Lower leg skin (tissue), 4 donors: ENCODE results near the gene NPHS1. TPM values are rescaled to one million over a fixed set of nuclear protein-coding genes. Genes with fewer than 3 reads are reported as not detected.

Experiments
- DNase-seq, 2 donors: peaks; one replicate each; pipeline ENCODE4 v3.0.0-alpha.2; 2019; ENCODE audit warnings: low spot score in 2 of 2
- H3K4me3 ChIP-seq: fragments of 200-600 bp; sonication (generic); 2 replicates; pipeline ENCODE4 v1.5.1; 2017; ENCODE audit warnings: mild to moderate bottlenecking, low read depth; ENCODE audit not compliant: poor library complexity, severe bottlenecking
- POLR2A ChIP-seq, 2 donors: fragments of 450-650 bp; IDR thresholded peaks; one replicate each; pipeline ENCODE4 v1.6.1; 2016 to 2017; ENCODE audit warnings: antibody characterized with exemption in 2 of 2, mild to moderate bottlenecking in 1 of 2, moderate library complexity in 1 of 2
- WGBS, 2 donors: methylation state at CpG; one replicate each; pipeline ENCODE4 v1.1.5; 2018; 5-methylcytosine and 5-hydroxymethylcytosine counted together
- intact Hi-C: fragments of 100-400 bp; cut with DNase I; formaldehyde crosslinking; loops from one replicate; pipeline ENCODE4 v1.15.0; 2023; ENCODE audit warnings: low total_unique reads
- total RNA-seq, 4 donors: library from RNA; depleted of rRNA; stranded (reverse); fragments of >200 nt; gene quantifications; one replicate each; pipeline ENCODE4 v1.1.0, GENCODE V29; 2016
- TF ChIP-seq, protein P1 (sequence below), 3 donors: fragments of 450-650 bp; IDR thresholded peaks; one replicate each; pipeline ENCODE4 v1.5.1; 2016; ENCODE audit warnings: antibody characterized with exemption in 3 of 3, mild to moderate bottlenecking in 3 of 3, moderate library complexity in 2 of 3

The NPHS1 gene
- total RNA-seq, 4 donors from 2014 or later: not detected

DNA sequence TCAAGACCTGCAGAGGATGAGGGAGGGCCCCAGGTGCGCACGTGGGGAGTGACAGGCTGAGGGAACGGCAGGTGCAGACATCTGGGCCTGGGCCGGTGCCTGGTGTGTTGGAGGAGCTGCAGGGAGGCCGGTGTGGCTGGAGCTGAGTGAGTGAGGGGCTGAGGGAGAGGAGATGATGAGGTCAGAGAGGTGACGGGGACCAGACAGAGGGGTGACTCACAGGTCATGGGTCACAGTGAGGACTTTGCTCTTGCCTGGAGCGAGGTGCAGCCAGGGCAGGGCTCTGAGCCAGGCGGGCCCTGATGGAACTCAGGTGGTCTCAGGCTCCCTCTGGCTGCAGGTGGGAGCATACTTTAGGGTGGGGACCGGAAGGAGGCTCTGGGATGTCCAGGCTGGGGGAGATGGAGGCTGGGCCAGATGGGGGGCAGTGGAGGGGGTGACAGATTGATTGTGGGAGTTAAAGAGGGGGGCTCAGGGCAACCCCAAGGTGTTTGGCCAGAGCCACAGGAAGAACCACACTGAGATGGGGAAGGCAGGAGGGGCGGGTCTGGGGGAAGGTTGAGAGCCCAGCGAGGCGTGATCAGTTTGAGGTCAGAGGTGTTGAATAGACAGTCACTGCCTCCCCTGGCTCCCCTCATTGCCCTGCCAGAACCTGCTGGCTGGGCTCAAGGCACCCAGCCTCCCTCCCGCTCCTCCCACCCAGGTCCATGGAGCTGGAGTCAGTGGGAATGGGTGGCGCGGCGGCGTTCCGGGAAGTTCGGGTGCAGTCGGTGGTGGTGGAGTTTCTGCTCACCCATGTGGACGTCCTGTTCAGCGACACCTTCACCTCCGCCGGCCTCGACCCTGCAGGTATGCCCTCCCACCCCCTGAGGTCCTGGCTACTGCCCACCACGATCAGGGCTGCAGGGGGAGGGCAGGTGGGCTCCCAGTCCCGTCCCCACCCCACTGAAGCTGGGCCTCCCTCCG, 68.6 kb downstream of the NPHS1 start:
- no peak for DNase-seq
- intact Hi-C loops: no loop called here
- TF ChIP-seq POLR2A (IDR thresholded peaks at IDR 0.05): no peak
- TF ChIP-seq, protein P1, sequence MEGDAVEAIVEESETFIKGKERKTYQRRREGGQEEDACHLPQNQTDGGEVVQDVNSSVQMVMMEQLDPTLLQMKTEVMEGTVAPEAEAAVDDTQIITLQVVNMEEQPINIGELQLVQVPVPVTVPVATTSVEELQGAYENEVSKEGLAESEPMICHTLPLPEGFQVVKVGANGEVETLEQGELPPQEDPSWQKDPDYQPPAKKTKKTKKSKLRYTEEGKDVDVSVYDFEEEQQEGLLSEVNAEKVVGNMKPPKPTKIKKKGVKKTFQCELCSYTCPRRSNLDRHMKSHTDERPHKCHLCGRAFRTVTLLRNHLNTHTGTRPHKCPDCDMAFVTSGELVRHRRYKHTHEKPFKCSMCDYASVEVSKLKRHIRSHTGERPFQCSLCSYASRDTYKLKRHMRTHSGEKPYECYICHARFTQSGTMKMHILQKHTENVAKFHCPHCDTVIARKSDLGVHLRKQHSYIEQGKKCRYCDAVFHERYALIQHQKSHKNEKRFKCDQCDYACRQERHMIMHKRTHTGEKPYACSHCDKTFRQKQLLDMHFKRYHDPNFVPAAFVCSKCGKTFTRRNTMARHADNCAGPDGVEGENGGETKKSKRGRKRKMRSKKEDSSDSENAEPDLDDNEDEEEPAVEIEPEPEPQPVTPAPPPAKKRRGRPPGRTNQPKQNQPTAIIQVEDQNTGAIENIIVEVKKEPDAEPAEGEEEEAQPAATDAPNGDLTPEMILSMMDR (IDR thresholded peaks at IDR 0.05): no peak
- H3K4me3 ChIP-seq: no peak overlapping the region
- 87 to 90% methylated on average over 25 to 28 of the region's 28 CpGs for WGBS, 2 donors

DNA sequence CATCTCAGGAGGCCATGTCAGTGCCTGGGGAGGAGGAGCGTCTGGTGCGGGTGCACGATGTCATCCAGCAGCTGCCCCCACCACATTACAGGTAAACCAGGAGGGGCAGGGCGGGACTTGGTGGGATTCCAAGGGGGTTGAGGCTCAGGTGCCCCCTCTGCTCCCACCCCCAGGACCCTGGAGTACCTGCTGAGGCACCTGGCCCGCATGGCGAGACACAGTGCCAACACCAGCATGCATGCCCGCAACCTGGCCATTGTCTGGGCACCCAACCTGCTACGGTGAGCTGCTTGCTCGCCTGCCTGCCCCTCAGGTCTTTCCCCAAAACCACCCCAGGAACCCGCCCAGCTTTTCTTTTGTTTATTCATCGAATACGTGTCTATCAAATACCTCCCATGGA, 69.7 kb downstream of the NPHS1 start:
- no peak for TF ChIP-seq POLR2A (IDR thresholded peaks at IDR 0.05)
- TF ChIP-seq, protein P1 (IDR thresholded peaks at IDR 0.05): no peak
- no peak overlapping the region for H3K4me3 ChIP-seq
- intact Hi-C loops: no loop called here
- DNase-seq: no peak
- 94 to 96% methylated on average over 11 to 12 of the region's 12 CpGs for WGBS, 2 donors

DNA sequence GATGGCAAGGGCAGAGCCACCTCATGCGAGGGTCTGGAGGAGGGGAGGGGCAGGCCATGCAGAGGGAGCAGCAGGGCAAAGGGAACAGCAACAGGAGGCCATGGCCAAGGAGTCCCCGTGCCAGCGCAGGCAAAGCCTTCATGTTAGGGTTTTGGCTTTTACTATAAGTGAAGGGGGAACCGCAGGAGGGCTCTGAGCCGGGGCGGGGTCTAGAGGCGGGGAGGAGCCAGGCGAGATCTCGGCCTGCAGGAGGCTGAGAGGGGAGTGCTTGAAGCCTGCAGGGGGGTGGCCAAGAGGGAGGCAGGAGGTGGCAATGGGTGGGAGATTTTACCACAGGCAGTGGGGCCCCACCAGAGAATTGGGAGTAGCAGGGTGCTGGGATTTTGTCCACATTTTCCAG, 70.7 kb downstream of the NPHS1 start:
- intact Hi-C loops: no loop called here
- no peak overlapping the region for H3K4me3 ChIP-seq
- WGBS, 2 donors: 80 to 90% methylated on average over 9 of the region's 9 CpGs
- no peak for DNase-seq
- TF ChIP-seq, protein P1 (IDR thresholded peaks at IDR 0.05): no peak
- no peak for TF ChIP-seq POLR2A (IDR thresholded peaks at IDR 0.05)

DNA sequence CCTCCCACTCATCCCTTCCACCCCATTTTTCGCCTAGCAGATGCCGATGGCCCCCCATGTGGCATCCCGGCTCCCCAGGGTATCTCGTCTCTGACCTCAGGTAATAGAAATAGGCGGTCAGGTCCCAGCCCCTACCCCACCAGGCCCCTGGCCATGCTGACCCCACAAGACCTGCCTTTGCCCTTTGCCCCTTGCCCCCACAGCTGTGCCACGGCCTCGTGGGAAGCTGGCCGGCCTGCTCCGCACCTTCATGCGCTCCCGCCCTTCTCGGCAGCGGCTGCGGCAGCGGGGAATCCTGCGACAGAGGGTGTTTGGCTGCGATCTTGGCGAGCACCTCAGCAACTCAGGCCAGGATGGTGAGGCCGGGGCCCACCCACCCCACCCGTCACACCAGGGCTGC, 71.6 kb downstream of the NPHS1 start:
- TF ChIP-seq, protein P1 (IDR thresholded peaks at IDR 0.05): no peak
- TF ChIP-seq POLR2A (IDR thresholded peaks at IDR 0.05): no peak
- DNase-seq: no peak
- intact Hi-C loops: no loop called here
- H3K4me3 ChIP-seq: no peak overlapping the region
- 93 to 95% methylated on average over 19 to 20 of the region's 20 CpGs for WGBS, 2 donors

DNA sequence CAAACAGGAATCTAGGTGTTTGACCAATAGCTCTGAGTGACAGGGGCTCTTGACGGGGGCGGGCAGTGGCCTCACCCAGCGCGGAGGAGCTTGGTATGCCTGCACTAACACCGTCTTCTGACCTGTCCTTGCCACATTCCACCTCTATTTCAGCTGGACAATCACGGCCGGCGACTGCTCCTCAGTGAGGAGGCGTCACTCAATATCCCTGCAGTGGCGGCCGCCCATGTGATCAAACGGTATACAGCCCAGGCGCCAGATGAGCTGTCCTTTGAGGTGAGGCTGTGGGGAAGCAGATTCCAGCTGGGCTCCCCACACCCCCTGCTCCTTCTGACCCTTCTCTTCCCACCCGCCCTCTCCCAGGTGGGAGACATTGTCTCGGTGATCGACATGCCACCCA, 72.2 kb downstream of the NPHS1 start:
- no peak overlapping the region for H3K4me3 ChIP-seq
- intact Hi-C loops: no loop called here
- WGBS, 2 donors: 90 to 95% methylated on average over 16 of the region's 16 CpGs

More for the DNA sequence above, 72.2 kb downstream of the NPHS1 start:
- TF ChIP-seq, protein P1 (IDR thresholded peaks at IDR 0.05): no peak
- no peak for TF ChIP-seq POLR2A (IDR thresholded peaks at IDR 0.05)
- no peak for DNase-seq
